Activated CD4-positive, alpha-beta memory T cell treated with anti-CD3 and anti-CD28 coated beads, Interleukin-2, amount 10 ng/mL, durations not matched to agents 7 days and 5 days (primary cell): Measurements from ENCODE around the gene TACO1. TPM values are rescaled to one million over a fixed set of nuclear protein-coding genes. Genes with fewer than 3 reads are reported as not detected.

Experiments
- CTCF ChIA-PET: fragments of 350-600 bp; sonication (Branson Sonifier 250); formaldehyde crosslinking; loops from one replicate; lab custom pipeline; 2021; ENCODE audit warnings: antibody characterized with exemption, inconsistent platforms; lab: Charles Lee
- POLR2A ChIA-PET: fragments of 350-600 bp; sonication (Branson Sonifier 250); formaldehyde crosslinking; loops from one replicate; lab custom pipeline; 2021; ENCODE audit warnings: antibody characterized with exemption; lab: Charles Lee
- DNase-seq: peaks from one replicate; pipeline ENCODE4 v3.0.0-alpha.2; 2020
- H3K27ac Mint-ChIP-seq: one replicate; pipeline ENCODE4 v1.8.0; 2021; ENCODE audit warnings: mild to moderate bottlenecking, mixed read lengths
- H3K27me3 Mint-ChIP-seq: one replicate; pipeline ENCODE4 v1.8.0; 2021; ENCODE audit warnings: mixed read lengths
- H3K36me3 Mint-ChIP-seq: one replicate; pipeline ENCODE4 v1.8.0; 2021; ENCODE audit warnings: low read depth, mixed read lengths
- H3K4me1 Mint-ChIP-seq: one replicate; pipeline ENCODE4 v1.8.0; 2021; ENCODE audit warnings: mixed read lengths
- H3K4me3 Mint-ChIP-seq: one replicate; pipeline ENCODE4 v1.8.0; 2021; ENCODE audit warnings: mild to moderate bottlenecking, mixed read lengths
- H3K9me3 Mint-ChIP-seq: one replicate; pipeline ENCODE4 v1.8.0; 2021; ENCODE audit warnings: mixed read lengths
- total RNA-seq, 2 experiments: library from RNA; stranded (reverse); gene quantifications; one replicate each; pipeline ENCODE4 v1.2.3, GENCODE V29; 2021

TACO1 gene
- total RNA-seq, 2 experiments from 2014 or later, result 26.7 to 27.9 TPM

GRCh38 chr17:63629627-63630026 lies 28.9 kb downstream of the TACO1 start:
- H3K36me3 Mint-ChIP-seq, result peaks cover 14% of the 10 kb centered on the region
- H3K4me1 Mint-ChIP-seq, result peaks cover 27% of the 10 kb centered on the region
- no peaks in the 10 kb centered on the region for H3K27me3 Mint-ChIP-seq
- H3K4me3 Mint-ChIP-seq, result no peak overlapping the region
- no peaks in the 10 kb centered on the region for H3K9me3 Mint-ChIP-seq
- ChIA-PET POLR2A (no interaction called here), CTCF (interaction anchor here (1.0 kb wide), 1 partner anchor 18 kb away, joined by 5 read pairs; no protein-coding TSS in a partner anchor)
- no peak for DNase-seq
- no peak overlapping the region for H3K27ac Mint-ChIP-seq

GRCh38 chr17:63631062-63631461 lies 30.4 kb downstream of the TACO1 start:
- Mint-ChIP-seq H3K4me3 (no peak overlapping the region), H3K4me1 (peaks cover 23% of the 10 kb centered on the region), H3K36me3 (peaks cover 22% of the 10 kb centered on the region), H3K27ac (no peak overlapping the region), H3K9me3 (no peaks in the 10 kb centered on the region), H3K27me3 (no peaks in the 10 kb centered on the region)
- ChIA-PET CTCF (interaction anchor here (0.7 kb wide), 1 partner anchor 235 kb away, joined by 3 read pairs; no protein-coding TSS in a partner anchor), POLR2A (interaction anchor here (1.1 to 3.1 kb wide), 2 partner anchors 9 kb away, joined by 3 to 12 read pairs; partner anchors contain the start of gene MAP3K3)
- DNase-seq, result no peak

- Mint-ChIP-seq H3K9me3 (no peaks in the 10 kb centered on the region), H3K36me3 (peaks cover 27% of the 10 kb centered on the region), H3K4me3 (no peak overlapping the region), H3K27me3 (no peaks in the 10 kb centered on the region), H3K27ac (no peak overlapping the region), H3K4me1 (peaks cover 19% of the 10 kb centered on the region)
- ChIA-PET POLR2A (interaction anchor here (3.1 kb wide), 1 partner anchor 9 kb away, joined by 12 read pairs; the partner anchor contains the start of gene MAP3K3), CTCF (no interaction called here)
- no peak for DNase-seq
Measured at GRCh38 chr17:63631626-63632025, 30.9 kb downstream of the TACO1 start.

- H3K9me3 Mint-ChIP-seq, result no peaks in the 10 kb centered on the region
- H3K27ac Mint-ChIP-seq, result no peak overlapping the region
- no peaks in the 10 kb centered on the region for H3K27me3 Mint-ChIP-seq
- peaks cover 14% of the 10 kb centered on the region for H3K4me1 Mint-ChIP-seq
- POLR2A ChIA-PET, result interaction anchor here (3.1 kb wide), 1 partner anchor 11 kb away, joined by 12 read pairs; the partner anchor contains the start of gene MAP3K3
- no peak for DNase-seq
- H3K36me3 Mint-ChIP-seq, result peaks cover 34% of the 10 kb centered on the region
- CTCF ChIA-PET, result no interaction called here
- H3K4me3 Mint-ChIP-seq, result no peak overlapping the region
Measured at GRCh38 chr17:63633742-63634141, 33.0 kb downstream of the TACO1 start.

- Mint-ChIP-seq H3K36me3 (peaks cover 36% of the 10 kb centered on the region), H3K4me1 (peaks cover 16% of the 10 kb centered on the region), H3K27ac (peak overlapping the region; percentile 1), H3K4me3 (no peak overlapping the region), H3K9me3 (no peaks in the 10 kb centered on the region), H3K27me3 (no peaks in the 10 kb centered on the region)
- ChIA-PET CTCF (interaction anchor here (1.3 to 1.6 kb wide), 2 partner anchors 10 to 12 kb away, joined by 3 to 5 read pairs; partner anchors contain the start of gene MAP3K3), POLR2A (interaction anchor here (3.1 kb wide), 1 partner anchor 12 kb away, joined by 12 read pairs; the partner anchor contains the start of gene MAP3K3)
- no peak for DNase-seq
Measured at GRCh38 chr17:63634163-63634562, 33.5 kb downstream of the TACO1 start.

GRCh38 chr17:63634816-63635215 lies 34.1 kb downstream of the TACO1 start:
- no peak for DNase-seq
- CTCF ChIA-PET, result interaction anchor here (1.3 to 1.6 kb wide), 3 partner anchors 9 to 75 kb away, joined by 3 to 5 read pairs (median 3); partner anchors contain the start of gene MAP3K3
- Mint-ChIP-seq H3K4me1 (peaks cover 17% of the 10 kb centered on the region), H3K27me3 (no peaks in the 10 kb centered on the region), H3K27ac (no peak overlapping the region), H3K9me3 (no peaks in the 10 kb centered on the region), H3K36me3 (peaks cover 38% of the 10 kb centered on the region), H3K4me3 (no peak overlapping the region)
- POLR2A ChIA-PET, result interaction anchor here (0.6 to 2.3 kb wide), 2 partner anchors 13 to 418 kb away, joined by 3 to 7 read pairs; partner anchors contain the start of gene MAP3K3

GRCh38 chr17:63635290-63635689 lies 34.6 kb downstream of the TACO1 start:
- Mint-ChIP-seq H3K27ac (no peak overlapping the region), H3K4me1 (peaks cover 17% of the 10 kb centered on the region), H3K36me3 (peaks cover 38% of the 10 kb centered on the region), H3K9me3 (no peaks in the 10 kb centered on the region), H3K27me3 (no peaks in the 10 kb centered on the region), H3K4me3 (no peak overlapping the region)
- DNase-seq, result no peak
- ChIA-PET CTCF (interaction anchor here (0.6 to 1.6 kb wide), 5 partner anchors 8 to 1514 kb away, joined by 3 to 5 read pairs (median 3); partner anchors contain the start of gene MAP3K3), POLR2A (interaction anchor here (0.6 to 2.3 kb wide), 2 partner anchors 13 to 417 kb away, joined by 3 to 7 read pairs; partner anchors contain the start of gene MAP3K3)

GRCh38 chr17:63635787-63636186 lies 35.1 kb downstream of the TACO1 start:
- ChIA-PET CTCF (interaction anchor here (0.6 to 1.6 kb wide), 4 partner anchors 14 to 1513 kb away, joined by 3 to 5 read pairs (median 4); partner anchors contain the start of gene MAP3K3), POLR2A (interaction anchor here (2.3 kb wide), 1 partner anchor 14 kb away, joined by 7 read pairs; the partner anchor contains the start of gene MAP3K3)
- H3K27ac Mint-ChIP-seq, result no peak overlapping the region
- DNase-seq, result no peak
- H3K9me3 Mint-ChIP-seq, result no peaks in the 10 kb centered on the region
- peaks cover 38% of the 10 kb centered on the region for H3K36me3 Mint-ChIP-seq
- peaks cover 17% of the 10 kb centered on the region for H3K4me1 Mint-ChIP-seq
- H3K27me3 Mint-ChIP-seq, result no peaks in the 10 kb centered on the region
- H3K4me3 Mint-ChIP-seq, result no peak overlapping the region

- H3K4me3 Mint-ChIP-seq, result no peak overlapping the region
- DNase-seq, result no peak
- CTCF ChIA-PET, result no interaction called here
- H3K9me3 Mint-ChIP-seq, result no peaks in the 10 kb centered on the region
- peaks cover 7% of the 10 kb centered on the region for H3K4me1 Mint-ChIP-seq
- POLR2A ChIA-PET, result no interaction called here
- peaks cover 29% of the 10 kb centered on the region for H3K36me3 Mint-ChIP-seq
- H3K27me3 Mint-ChIP-seq, result no peaks in the 10 kb centered on the region
- H3K27ac Mint-ChIP-seq, result peak overlapping the region; percentile 16
Measured at GRCh38 chr17:63639125-63639524, 38.4 kb downstream of the TACO1 start.

GRCh38 chr17:63640038-63640437 lies 39.3 kb downstream of the TACO1 start:
- Mint-ChIP-seq H3K27ac (no peak overlapping the region), H3K36me3 (peaks cover 27% of the 10 kb centered on the region), H3K9me3 (no peaks in the 10 kb centered on the region), H3K27me3 (no peaks in the 10 kb centered on the region), H3K4me3 (no peak overlapping the region), H3K4me1 (peaks cover 4% of the 10 kb centered on the region)
- no peak for DNase-seq
- POLR2A ChIA-PET, result no interaction called here
- CTCF ChIA-PET, result interaction anchor here (0.7 to 0.8 kb wide), 2 partner anchors 214 to 574 kb away, joined by 3 read pairs; no protein-coding TSS in a partner anchor

- Mint-ChIP-seq H3K4me1 (peaks cover 10% of the 10 kb centered on the region), H3K36me3 (peaks cover 22% of the 10 kb centered on the region), H3K9me3 (no peaks in the 10 kb centered on the region), H3K27ac (no peak overlapping the region), H3K4me3 (no peak overlapping the region), H3K27me3 (no peaks in the 10 kb centered on the region)
- DNase-seq, result no peak
- ChIA-PET POLR2A (no interaction called here), CTCF (no interaction called here)
Measured at GRCh38 chr17:63641692-63642448, 41.2 kb downstream of the TACO1 start.

GRCh38 chr17:63644846-63645245 lies 44.2 kb downstream of the TACO1 start:
- POLR2A ChIA-PET, result no interaction called here
- CTCF ChIA-PET, result no interaction called here
- H3K27ac Mint-ChIP-seq, result no peak overlapping the region
- H3K9me3 Mint-ChIP-seq, result no peaks in the 10 kb centered on the region
- no peak for DNase-seq
- H3K36me3 Mint-ChIP-seq, result peaks cover 37% of the 10 kb centered on the region
- H3K4me1 Mint-ChIP-seq, result peaks cover 13% of the 10 kb centered on the region
- H3K27me3 Mint-ChIP-seq, result no peaks in the 10 kb centered on the region
- no peak overlapping the region for H3K4me3 Mint-ChIP-seq
